Ishikawa (cell line): Measurements from ENCODE around the gene TBC1D22A.

ENCODE experiments used
- CEBPB ChIP-seq: IDR thresholded peaks from 2 replicates; pipeline ENCODE4 v1.6.1; 2012
- CREB1 ChIP-seq: IDR thresholded peaks from 2 replicates; pipeline ENCODE4 v1.6.1; 2012; ENCODE audit warnings: low read depth
- EGR1 ChIP-seq: IDR thresholded peaks from 2 replicates; pipeline ENCODE4 v1.6.1; 2012
- EP300 ChIP-seq: IDR thresholded peaks from 2 replicates; pipeline ENCODE4 v1.6.1; 2012; ENCODE audit warnings: borderline replicate concordance
- FOXM1 ChIP-seq: IDR thresholded peaks from 2 replicates; pipeline ENCODE4 v1.6.1; 2012; ENCODE audit warnings: low read depth, borderline replicate concordance
- NFIC ChIP-seq: IDR thresholded peaks from 2 replicates; pipeline ENCODE4 v1.6.1; 2012
- RAD21 ChIP-seq: IDR thresholded peaks from 2 replicates; pipeline ENCODE4 v1.6.1; 2012; ENCODE audit warnings: low read depth
- TAF1 ChIP-seq: IDR thresholded peaks from 2 replicates; pipeline ENCODE4 v1.6.1; 2012; ENCODE audit warnings: low read depth, mild to moderate bottlenecking
- TCF12 ChIP-seq: IDR thresholded peaks from 2 replicates; pipeline ENCODE4 v1.6.1; 2012; ENCODE audit warnings: low read depth
- TEAD4 ChIP-seq: IDR thresholded peaks from 2 replicates; pipeline ENCODE4 v1.6.1; 2012
- YY1 ChIP-seq: IDR thresholded peaks from 2 replicates; pipeline ENCODE4 v1.6.1; 2012; ENCODE audit warnings: low read depth
- ZBTB7A ChIP-seq: IDR thresholded peaks from 2 replicates; pipeline ENCODE4 v1.6.1; 2012; ENCODE audit warnings: low read depth
- TF ChIP-seq, protein P1 (sequence below): IDR thresholded peaks from 2 replicates; pipeline ENCODE4 v1.6.1; 2012; ENCODE audit warnings: low read depth, mild to moderate bottlenecking
- TF ChIP-seq, protein P2 (sequence below): IDR thresholded peaks from 2 replicates; pipeline ENCODE4 v1.6.1; 2012
- TF ChIP-seq, protein P3 (sequence below): IDR thresholded peaks from 2 replicates; pipeline ENCODE4 v1.6.1; 2012

The TBC1D22A gene

DNA sequence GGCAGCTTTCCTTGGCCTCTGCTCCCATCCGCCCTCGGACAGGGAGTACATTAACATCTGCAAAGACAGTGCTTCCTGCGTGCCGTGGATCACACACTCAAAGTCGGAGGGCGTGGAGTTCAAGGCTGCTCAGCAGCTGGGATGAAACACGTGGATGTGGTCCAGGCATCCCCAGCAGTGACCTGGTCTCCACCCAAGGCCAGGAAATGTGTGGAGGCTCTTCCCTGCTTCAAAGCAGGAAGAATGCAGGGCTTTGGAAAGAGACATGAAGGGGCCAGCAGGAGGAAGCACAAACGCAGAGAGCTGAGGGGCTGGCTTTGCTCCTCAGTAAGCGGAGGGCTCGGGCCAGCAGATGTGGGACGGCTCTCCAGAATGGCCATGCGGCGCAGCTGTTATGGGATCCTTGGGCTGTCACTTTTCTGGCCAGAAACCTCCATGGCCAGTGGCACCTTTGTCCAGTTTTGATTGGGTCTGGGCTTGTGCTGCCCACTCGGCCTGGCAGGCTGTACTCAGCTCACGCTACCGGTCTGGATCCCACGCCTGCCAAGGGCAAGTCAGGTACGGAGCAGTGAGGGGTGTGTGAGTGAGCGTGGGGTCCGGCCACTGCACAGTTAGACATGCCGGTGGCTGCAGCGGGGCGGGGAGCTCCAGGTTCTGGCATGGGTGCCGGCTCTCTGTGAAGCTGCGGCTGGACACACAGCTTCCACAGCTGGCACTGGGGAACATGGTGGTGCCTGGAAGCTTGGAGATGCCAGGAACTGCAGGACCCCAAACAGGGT lies 438.0 kb downstream of the TBC1D22A start:
- TF ChIP-seq TEAD4 (no peak), EP300 (no peak)

DNA sequence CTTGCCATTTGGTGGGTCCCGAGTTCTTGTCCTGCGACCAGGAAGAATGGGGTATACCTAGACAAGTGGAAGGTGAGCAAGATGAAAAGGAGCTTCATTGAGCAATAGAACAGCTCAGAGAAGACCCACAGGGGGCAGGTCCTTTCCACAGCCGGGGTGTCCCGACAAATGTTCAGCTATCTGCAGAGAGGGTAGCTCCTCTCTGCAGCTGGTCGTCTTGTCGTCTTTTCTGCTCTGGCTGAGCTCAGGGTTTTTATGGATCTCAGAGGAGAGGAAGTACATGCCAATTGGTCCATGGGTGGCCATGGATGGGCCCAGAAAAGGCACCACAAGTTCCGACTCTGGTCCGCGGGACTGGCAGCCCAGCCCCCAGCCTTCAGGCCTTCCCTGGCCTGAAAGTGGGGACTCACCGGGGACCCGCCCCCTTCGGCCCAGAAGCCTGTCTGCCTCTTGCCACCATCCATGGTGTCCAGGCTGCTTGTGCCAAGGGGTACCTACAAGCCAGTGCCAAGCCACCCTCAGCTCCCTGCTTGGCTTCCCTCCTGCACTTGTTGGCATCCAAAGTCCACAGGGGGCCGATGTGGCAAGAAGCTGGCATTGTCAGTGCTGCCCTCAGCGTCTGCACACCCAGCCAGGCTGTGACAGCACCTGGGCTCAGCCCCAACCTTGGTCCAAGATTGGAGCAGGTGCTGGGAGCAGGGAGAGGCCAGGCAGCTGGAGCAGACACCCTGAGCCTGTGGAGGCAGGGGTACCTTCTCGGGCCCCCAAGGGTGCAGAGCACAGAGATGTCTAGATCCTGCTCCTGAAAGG lies 438.9 kb downstream of the TBC1D22A start:
- TF ChIP-seq NFIC (no peak), EGR1 (no peak), TEAD4 (no peak), TAF1 (no peak), FOXM1 (no peak), RAD21 (no peak), CEBPB (no peak), EP300 (no peak), TCF12 (no peak), CREB1 (no peak), YY1 (no peak), ZBTB7A (no peak)
- TF ChIP-seq, protein P1, sequence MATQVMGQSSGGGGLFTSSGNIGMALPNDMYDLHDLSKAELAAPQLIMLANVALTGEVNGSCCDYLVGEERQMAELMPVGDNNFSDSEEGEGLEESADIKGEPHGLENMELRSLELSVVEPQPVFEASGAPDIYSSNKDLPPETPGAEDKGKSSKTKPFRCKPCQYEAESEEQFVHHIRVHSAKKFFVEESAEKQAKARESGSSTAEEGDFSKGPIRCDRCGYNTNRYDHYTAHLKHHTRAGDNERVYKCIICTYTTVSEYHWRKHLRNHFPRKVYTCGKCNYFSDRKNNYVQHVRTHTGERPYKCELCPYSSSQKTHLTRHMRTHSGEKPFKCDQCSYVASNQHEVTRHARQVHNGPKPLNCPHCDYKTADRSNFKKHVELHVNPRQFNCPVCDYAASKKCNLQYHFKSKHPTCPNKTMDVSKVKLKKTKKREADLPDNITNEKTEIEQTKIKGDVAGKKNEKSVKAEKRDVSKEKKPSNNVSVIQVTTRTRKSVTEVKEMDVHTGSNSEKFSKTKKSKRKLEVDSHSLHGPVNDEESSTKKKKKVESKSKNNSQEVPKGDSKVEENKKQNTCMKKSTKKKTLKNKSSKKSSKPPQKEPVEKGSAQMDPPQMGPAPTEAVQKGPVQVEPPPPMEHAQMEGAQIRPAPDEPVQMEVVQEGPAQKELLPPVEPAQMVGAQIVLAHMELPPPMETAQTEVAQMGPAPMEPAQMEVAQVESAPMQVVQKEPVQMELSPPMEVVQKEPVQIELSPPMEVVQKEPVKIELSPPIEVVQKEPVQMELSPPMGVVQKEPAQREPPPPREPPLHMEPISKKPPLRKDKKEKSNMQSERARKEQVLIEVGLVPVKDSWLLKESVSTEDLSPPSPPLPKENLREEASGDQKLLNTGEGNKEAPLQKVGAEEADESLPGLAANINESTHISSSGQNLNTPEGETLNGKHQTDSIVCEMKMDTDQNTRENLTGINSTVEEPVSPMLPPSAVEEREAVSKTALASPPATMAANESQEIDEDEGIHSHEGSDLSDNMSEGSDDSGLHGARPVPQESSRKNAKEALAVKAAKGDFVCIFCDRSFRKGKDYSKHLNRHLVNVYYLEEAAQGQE, result no peak
- TF ChIP-seq, protein P2, sequence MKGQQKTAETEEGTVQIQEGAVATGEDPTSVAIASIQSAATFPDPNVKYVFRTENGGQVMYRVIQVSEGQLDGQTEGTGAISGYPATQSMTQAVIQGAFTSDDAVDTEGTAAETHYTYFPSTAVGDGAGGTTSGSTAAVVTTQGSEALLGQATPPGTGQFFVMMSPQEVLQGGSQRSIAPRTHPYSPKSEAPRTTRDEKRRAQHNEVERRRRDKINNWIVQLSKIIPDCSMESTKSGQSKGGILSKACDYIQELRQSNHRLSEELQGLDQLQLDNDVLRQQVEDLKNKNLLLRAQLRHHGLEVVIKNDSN, result no peak
- TF ChIP-seq, protein P3, sequence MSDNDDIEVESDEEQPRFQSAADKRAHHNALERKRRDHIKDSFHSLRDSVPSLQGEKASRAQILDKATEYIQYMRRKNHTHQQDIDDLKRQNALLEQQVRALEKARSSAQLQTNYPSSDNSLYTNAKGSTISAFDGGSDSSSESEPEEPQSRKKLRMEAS, result no peak

- TF ChIP-seq FOXM1, result no peak
- TF ChIP-seq CEBPB, result no peak
- no peak for TF ChIP-seq ZBTB7A
- TF ChIP-seq, protein P1, result no peak
- no peak for TF ChIP-seq RAD21
- TF ChIP-seq, protein P2, result no peak
- TF ChIP-seq, protein P3, result no peak
- no peak for TF ChIP-seq EGR1
- no peak for TF ChIP-seq TEAD4
- TF ChIP-seq TCF12, result no peak
- TF ChIP-seq NFIC, result no peak
These were observed 439.8 kb downstream of the TBC1D22A start for GRCh38 chr22:47201996-47202818.

DNA sequence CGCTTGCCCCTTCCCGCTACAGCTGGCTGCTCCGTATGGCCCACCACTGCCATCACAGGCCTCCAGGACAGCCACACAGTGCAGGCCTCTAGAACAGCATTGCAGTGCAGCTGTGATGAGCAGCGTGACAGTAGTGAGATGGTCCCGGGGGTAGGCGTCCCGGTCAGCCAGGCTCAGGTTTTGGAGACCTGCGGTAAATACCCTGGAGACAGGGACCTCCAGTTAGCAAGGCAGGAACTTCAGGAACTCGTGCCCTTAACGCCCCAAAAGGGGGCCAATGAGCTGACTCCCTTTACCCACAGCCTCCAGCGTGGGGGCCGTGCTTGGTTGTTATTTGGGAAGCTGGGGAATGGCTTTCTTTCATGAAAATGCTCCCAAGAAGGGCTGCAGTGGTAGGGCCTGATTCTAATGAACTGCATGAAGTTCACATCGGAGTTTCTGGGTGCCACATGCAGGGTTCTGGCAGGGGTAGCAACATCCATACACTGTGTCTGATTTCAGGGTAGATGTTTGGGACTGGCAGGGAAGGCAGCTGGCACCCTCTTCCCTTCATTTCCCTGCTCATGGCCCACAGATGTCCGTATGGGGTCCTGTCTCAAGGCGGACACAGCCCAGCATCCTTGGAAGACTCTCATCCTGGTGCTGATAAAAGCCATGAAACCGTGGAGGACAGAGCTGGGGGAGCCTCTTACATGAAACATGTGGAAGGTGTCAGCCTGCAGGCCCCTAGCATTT lies 440.5 kb downstream of the TBC1D22A start:
- TF ChIP-seq FOXM1, result no peak
- no peak for TF ChIP-seq TAF1
- TF ChIP-seq TCF12, result no peak
- TF ChIP-seq ZBTB7A, result no peak
- TF ChIP-seq EGR1, result no peak
- TF ChIP-seq CREB1, result no peak
- TF ChIP-seq, protein P2, result no peak
- no peak for TF ChIP-seq YY1
- no peak for TF ChIP-seq CEBPB
- TF ChIP-seq, protein P3, result no peak
- no peak for TF ChIP-seq TEAD4
- TF ChIP-seq NFIC, result no peak
- TF ChIP-seq EP300, result no peak
- no peak for TF ChIP-seq RAD21
- TF ChIP-seq, protein P1, result no peak
